Measurements from ENCODE around the gene SLC16A13. TPM values are rescaled to one million over a fixed set of nuclear protein-coding genes. Genes with fewer than 3 reads are reported as not detected.
"Not testable (repeated sequence)": the region's sequence is repeated elsewhere in the genome, so short reads cannot be mapped to it uniquely, and the experiment has no call there.

The SLC16A13 gene
- total RNA-seq, 1 donor from 2014 or later = 7.9 TPM

DNA sequence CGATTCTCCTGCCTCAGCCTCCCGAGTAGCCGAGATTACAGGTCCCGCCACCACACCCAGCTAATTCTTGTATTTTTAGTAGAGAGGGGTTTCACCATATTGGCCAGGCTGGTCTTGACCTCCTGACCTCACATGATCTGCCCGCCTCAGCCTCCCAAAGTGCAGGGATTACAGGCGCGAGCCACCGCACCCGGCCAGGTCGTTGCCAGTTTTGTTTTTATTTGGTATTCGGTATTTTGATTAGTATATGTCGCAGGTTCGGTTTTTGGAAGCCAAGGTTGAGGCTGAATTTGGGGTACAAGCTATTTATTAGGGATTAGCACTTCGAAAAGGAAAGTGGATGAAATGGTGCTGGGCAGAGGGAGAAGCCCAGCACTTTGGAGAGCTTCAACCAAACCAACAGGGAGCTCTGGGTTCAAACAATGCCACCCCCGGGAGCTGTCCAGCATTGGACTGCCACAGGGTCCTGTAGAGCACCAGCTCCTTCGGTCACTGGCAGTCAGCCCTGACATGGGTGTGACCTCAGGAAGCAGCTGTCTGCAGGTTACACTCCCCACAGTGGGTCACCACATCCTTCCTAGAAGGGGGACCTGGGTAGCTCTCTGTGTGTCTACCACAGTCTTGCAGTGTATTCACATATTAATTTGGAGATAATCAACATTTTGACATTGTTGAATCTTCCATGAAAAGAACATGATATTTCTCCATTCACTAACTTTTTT lies 45.7 kb downstream of the SLC16A13 start:
- no peaks in the 10 kb centered on the region for H3K9me3 Mint-ChIP-seq (ENCODE audit: unreplicated experiment)
- no peaks in the 10 kb centered on the region for H3K36me3 Mint-ChIP-seq (ENCODE audit: unreplicated experiment)
- no peak overlapping the region for H3K4me3 Mint-ChIP-seq (ENCODE audit: unreplicated experiment)
- H3K4me1 Mint-ChIP-seq (ENCODE audit: unreplicated experiment) = no peaks in the 10 kb centered on the region
- H3K27me3 Mint-ChIP-seq (ENCODE audit: unreplicated experiment) = peaks cover 17% of the 10 kb centered on the region
- TF ChIP-seq, protein P1, sequence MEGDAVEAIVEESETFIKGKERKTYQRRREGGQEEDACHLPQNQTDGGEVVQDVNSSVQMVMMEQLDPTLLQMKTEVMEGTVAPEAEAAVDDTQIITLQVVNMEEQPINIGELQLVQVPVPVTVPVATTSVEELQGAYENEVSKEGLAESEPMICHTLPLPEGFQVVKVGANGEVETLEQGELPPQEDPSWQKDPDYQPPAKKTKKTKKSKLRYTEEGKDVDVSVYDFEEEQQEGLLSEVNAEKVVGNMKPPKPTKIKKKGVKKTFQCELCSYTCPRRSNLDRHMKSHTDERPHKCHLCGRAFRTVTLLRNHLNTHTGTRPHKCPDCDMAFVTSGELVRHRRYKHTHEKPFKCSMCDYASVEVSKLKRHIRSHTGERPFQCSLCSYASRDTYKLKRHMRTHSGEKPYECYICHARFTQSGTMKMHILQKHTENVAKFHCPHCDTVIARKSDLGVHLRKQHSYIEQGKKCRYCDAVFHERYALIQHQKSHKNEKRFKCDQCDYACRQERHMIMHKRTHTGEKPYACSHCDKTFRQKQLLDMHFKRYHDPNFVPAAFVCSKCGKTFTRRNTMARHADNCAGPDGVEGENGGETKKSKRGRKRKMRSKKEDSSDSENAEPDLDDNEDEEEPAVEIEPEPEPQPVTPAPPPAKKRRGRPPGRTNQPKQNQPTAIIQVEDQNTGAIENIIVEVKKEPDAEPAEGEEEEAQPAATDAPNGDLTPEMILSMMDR (IDR thresholded peaks at IDR 0.05) = no peak
- DNase-seq (ENCODE audit: extremely low spot score, unreplicated experiment) = no peak
- H3K27ac Mint-ChIP-seq (ENCODE audit: unreplicated experiment) = no peak overlapping the region

DNA sequence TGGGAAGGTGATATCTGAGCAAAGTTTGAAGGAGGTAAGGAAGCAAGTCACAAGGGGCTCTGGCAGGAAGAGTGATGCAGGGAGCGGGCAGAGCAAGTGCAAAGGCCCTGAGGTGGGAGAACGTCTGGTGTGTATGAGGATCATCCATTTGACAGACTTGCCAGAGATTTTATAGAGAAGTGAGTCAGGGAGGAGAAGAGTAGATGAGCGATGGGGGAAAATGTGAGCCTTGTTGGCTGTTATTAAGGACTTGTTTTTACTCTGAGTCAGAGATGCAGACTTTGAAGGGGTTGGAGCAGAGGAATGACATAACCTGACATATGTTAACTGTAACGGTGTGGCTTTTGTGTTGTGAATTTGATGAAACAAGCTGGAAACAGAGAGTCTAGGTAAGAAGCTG lies 47.8 kb downstream of the SLC16A13 start:
- no peaks in the 10 kb centered on the region for H3K4me1 Mint-ChIP-seq (ENCODE audit: unreplicated experiment)
- H3K27ac Mint-ChIP-seq (ENCODE audit: unreplicated experiment) = no peak overlapping the region
- no peak for DNase-seq (ENCODE audit: extremely low spot score, unreplicated experiment)
- H3K9me3 Mint-ChIP-seq (ENCODE audit: unreplicated experiment) = no peaks in the 10 kb centered on the region
- no peaks in the 10 kb centered on the region for H3K36me3 Mint-ChIP-seq (ENCODE audit: unreplicated experiment)
- no peak overlapping the region for H3K4me3 Mint-ChIP-seq (ENCODE audit: unreplicated experiment)
- peaks cover 20% of the 10 kb centered on the region for H3K27me3 Mint-ChIP-seq (ENCODE audit: unreplicated experiment)
- TF ChIP-seq, protein P1 (IDR thresholded peaks at IDR 0.05) = no peak

DNA sequence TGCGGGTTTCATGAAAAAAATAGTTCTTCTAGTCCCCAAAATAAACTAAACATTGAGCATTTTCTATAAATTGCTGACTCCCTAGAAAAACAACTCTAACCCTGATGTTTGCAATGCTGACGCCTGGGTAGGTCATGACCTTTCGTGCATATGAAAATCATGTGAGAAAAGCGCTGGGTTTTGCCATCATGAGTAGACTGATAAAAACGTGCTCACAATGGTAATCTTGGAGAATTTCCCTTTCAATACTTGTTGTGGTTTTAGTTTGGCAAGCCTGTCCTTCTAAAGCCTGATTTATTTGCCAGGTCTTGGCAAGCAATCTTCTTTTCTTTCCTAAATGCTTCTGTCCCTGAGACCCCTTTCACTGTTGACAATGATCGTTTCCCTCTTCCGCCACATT lies 48.3 kb downstream of the SLC16A13 start:
- Mint-ChIP-seq H3K4me1 (ENCODE audit: unreplicated experiment) (no peaks in the 10 kb centered on the region), H3K36me3 (ENCODE audit: unreplicated experiment) (no peaks in the 10 kb centered on the region), H3K9me3 (ENCODE audit: unreplicated experiment) (no peaks in the 10 kb centered on the region), H3K27ac (ENCODE audit: unreplicated experiment) (no peak overlapping the region), H3K4me3 (ENCODE audit: unreplicated experiment) (no peak overlapping the region), H3K27me3 (ENCODE audit: unreplicated experiment) (peaks cover 24% of the 10 kb centered on the region)
- DNase-seq (ENCODE audit: extremely low spot score, unreplicated experiment) = no peak
- TF ChIP-seq, protein P1 (IDR thresholded peaks at IDR 0.05) = no peak

DNA sequence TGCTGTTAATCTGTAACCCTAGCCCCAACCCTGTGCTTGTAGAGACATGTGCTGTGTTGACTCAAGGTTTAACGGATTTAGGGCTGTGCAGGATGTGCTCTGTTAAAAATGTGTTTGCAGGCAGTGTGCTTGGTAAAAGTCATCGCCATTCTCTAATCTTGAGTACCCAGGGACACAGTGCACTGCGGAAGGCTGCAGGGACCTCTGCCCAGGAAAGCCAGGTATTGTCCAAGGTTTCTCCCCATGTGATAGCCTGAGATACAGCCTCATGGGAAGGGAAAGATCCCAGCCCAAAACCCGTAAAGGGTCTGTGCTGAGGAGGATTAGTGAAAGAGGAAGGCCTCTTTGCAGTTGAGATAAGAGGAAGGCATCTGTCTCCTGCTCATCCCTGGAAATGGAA lies 52.6 kb downstream of the SLC16A13 start:
- not testable (repeated sequence) for DNase-seq (ENCODE audit: extremely low spot score, unreplicated experiment); H3K9me3 Mint-ChIP-seq (ENCODE audit: unreplicated experiment); H3K4me1 Mint-ChIP-seq (ENCODE audit: unreplicated experiment); H3K36me3 Mint-ChIP-seq (ENCODE audit: unreplicated experiment); H3K4me3 Mint-ChIP-seq (ENCODE audit: unreplicated experiment); H3K27ac Mint-ChIP-seq (ENCODE audit: unreplicated experiment)
- H3K27me3 Mint-ChIP-seq (ENCODE audit: unreplicated experiment) = peaks cover 31% of the 10 kb centered on the region

DNA sequence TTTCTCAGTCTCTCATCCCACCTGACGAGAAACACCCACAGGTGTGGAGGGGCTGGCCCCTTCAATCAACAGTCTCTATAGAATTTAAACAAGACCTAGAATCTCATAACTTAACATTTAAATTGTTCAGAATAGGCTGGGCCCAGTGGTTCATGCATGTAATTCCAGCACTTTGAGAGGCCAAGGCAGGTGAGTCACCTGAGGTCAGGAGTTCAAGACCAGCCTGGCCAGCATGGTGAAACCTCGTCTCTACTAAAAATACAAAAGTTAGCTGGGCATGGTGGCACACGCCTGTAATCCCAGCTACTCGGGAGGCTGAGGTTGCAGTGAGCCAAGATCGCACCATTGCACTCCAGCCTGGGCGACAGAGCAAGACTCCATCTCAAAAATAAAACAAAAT lies 53.8 kb downstream of the SLC16A13 start:
- not testable (repeated sequence) for H3K27ac Mint-ChIP-seq (ENCODE audit: unreplicated experiment); H3K9me3 Mint-ChIP-seq (ENCODE audit: unreplicated experiment); H3K4me1 Mint-ChIP-seq (ENCODE audit: unreplicated experiment); H3K36me3 Mint-ChIP-seq (ENCODE audit: unreplicated experiment); H3K4me3 Mint-ChIP-seq (ENCODE audit: unreplicated experiment); DNase-seq (ENCODE audit: extremely low spot score, unreplicated experiment)
- peaks cover 29% of the 10 kb centered on the region for H3K27me3 Mint-ChIP-seq (ENCODE audit: unreplicated experiment)

Other genes with a start within 250 kb of the SLC16A13 start
- not detected in 2 replicates for gene TEKT1, start 204.3 kb upstream of the SLC16A13 start, total RNA-seq
- gene ALOX12, start 40.0 kb upstream of the SLC16A13 start, total RNA-seq = not detected in 2 replicates
- gene RNASEK, start 23.4 kb upstream of the SLC16A13 start, total RNA-seq = 255 and 269 TPM in 2 replicates
- gene BCL6B, start 13.0 kb upstream of the SLC16A13 start, total RNA-seq = not detected in 2 replicates
- gene SLC16A11, start 8.1 kb downstream of the SLC16A13 start, total RNA-seq = 0.57 and 0.75 TPM in 2 replicates
- gene CLEC10A, start 44.2 kb downstream of the SLC16A13 start, total RNA-seq = not detected in 2 replicates
- gene ASGR2, start 78.8 kb downstream of the SLC16A13 start, total RNA-seq = not detected in 2 replicates
- 1.6 and 2.4 TPM in 2 replicates for gene ASGR1, start 143.4 kb downstream of the SLC16A13 start, total RNA-seq
- gene DLG4, start 183.8 kb downstream of the SLC16A13 start, total RNA-seq = 32.6 and 38.5 TPM in 2 replicates
- gene ACADVL, start 183.9 kb downstream of the SLC16A13 start, total RNA-seq = 302 and 354 TPM in 2 replicates
- gene DVL2, start 198.5 kb downstream of the SLC16A13 start, total RNA-seq = 87.7 and 99.7 TPM in 2 replicates
- 51.6 and 54.7 TPM in 2 replicates for gene PHF23, start 203.4 kb downstream of the SLC16A13 start, total RNA-seq
- gene GABARAP, start 206.4 kb downstream of the SLC16A13 start, total RNA-seq = 642 TPM in 2 replicates
- gene CTDNEP1, start 215.7 kb downstream of the SLC16A13 start, total RNA-seq = 145 and 151 TPM in 2 replicates
- 30.2 and 37.6 TPM in 2 replicates for gene ELP5, start 216.2 kb downstream of the SLC16A13 start, total RNA-seq
- 0.27 and 0.89 TPM in 2 replicates for gene CLDN7, start 226.5 kb downstream of the SLC16A13 start, total RNA-seq
- gene SLC2A4, start 245.7 kb downstream of the SLC16A13 start, total RNA-seq = 0.59 and 0.63 TPM in 2 replicates